ENCODE data around the gene ACLY.

Gene ACLY

DNA sequence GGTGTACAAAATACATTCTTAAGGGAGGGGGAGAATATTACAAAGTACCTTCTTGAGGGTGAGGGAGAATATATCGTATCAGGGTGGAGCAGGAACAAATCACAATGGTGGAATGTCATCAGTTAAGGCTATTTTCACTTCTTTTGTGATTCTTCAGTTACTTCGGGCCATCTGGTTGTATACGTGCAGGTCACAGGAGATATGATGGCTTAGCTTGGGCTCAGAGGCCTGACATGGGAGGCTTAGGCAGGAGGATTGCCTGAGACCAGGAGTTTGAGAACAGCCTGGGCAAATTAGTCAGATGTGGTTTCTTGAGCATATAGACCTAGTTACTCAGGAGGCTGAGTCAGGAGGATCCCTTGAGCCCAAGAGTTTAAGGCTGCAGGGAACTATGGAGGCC, 24.7 kb upstream of the ACLY start:
- Histone ChIP-seq H4K5ac (ENCODE audit: low read length) (no peak overlapping the region), H3K9ac (ENCODE audit: low read length) (no peak overlapping the region), H4K8ac (ENCODE audit: low read depth, low read length) (no peak overlapping the region), H3K4me3 (ENCODE audit: low read length) (no peak overlapping the region), H3K4ac (ENCODE audit: low read depth, low read length) (no peak overlapping the region), H3K4me2 (ENCODE audit: low read length) (no peak overlapping the region), H2BK15ac (replicated peaks; ENCODE audit: low read depth) (no peak overlapping the region), H3K27me3 (ENCODE audit: insufficient read depth, low read length, poor library complexity) (no peaks in the 10 kb centered on the region), H2BK120ac (ENCODE audit: low read depth, low read length) (no peak overlapping the region), H3K36me3 (ENCODE audit: control insufficient read depth, insufficient read depth, low read length) (no peaks in the 10 kb centered on the region), H3K79me2 (ENCODE audit: control insufficient read depth, insufficient read depth, low read length) (no peaks in the 10 kb centered on the region), H3K4me1 (ENCODE audit: control insufficient read depth, low read depth, low read length) (no peaks in the 10 kb centered on the region), H2BK5ac (ENCODE audit: low read length) (no peak overlapping the region), H2AK5ac (ENCODE audit: low read length) (no peak overlapping the region), H3K18ac (ENCODE audit: low read length) (no peak overlapping the region), H3K27ac (ENCODE audit: low read depth, low read length) (no peak overlapping the region), H3K56ac (ENCODE audit: low read length) (no peak overlapping the region), H3K23ac (ENCODE audit: low read length) (no peak overlapping the region), H3K79me1 (ENCODE audit: low read length) (no peaks in the 10 kb centered on the region)
- no CpG with 5 or more reads among the region's 3 CpGs for WGBS (ENCODE audit: extremely low coverage, insufficient coverage, low lambda C conversion rate)
- DNase-seq: no peak

DNA sequence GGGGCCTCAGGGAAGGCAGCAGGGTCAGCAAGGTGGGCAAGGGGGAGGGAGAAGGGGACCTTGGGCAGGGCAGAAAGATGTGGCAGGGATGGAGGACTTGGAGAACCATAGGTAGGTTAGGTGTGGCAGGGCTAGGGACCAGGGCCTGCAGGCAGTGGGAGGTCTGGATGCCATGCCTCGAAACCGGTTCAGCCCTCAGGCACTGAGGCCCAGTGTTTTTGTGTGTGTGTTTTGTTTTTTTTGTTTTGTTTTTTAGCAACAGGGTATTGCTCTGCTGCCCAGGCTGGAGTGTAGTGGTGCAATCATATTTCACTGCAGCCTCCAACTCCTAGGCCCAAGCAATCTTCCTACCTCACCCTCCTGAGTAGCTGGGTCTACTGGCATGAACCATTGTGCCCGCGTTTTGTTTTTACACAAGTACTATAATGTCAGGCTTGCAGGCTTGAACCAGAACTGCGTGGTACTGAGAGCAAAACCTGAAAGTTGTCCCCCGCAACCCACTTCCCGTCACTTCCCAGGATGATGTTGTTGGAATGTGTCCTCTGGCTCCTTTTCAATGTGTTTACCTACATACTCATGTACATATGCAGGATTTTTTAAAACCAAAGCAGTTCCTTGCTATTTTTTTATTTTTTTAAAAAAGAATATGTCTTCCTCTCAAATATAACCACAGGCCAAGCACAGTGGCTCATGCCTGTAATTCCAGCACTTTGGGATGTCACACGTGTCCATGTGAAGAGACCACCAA, 24.0 kb upstream of the ACLY start:
- Histone ChIP-seq H3K18ac (ENCODE audit: low read length) (no peak overlapping the region), H3K9ac (ENCODE audit: low read length) (no peak overlapping the region), H3K36me3 (ENCODE audit: control insufficient read depth, insufficient read depth, low read length) (no peaks in the 10 kb centered on the region), H3K4me3 (ENCODE audit: low read length) (no peak overlapping the region), H3K4me2 (ENCODE audit: low read length) (no peak overlapping the region), H3K23ac (ENCODE audit: low read length) (no peak overlapping the region), H2BK5ac (ENCODE audit: low read length) (no peak overlapping the region), H2AK5ac (ENCODE audit: low read length) (no peak overlapping the region), H3K79me2 (ENCODE audit: control insufficient read depth, insufficient read depth, low read length) (no peaks in the 10 kb centered on the region), H4K5ac (ENCODE audit: low read length) (no peak overlapping the region), H3K56ac (ENCODE audit: low read length) (no peak overlapping the region), H4K8ac (ENCODE audit: low read depth, low read length) (no peak overlapping the region), H3K27me3 (ENCODE audit: insufficient read depth, low read length, poor library complexity) (no peaks in the 10 kb centered on the region), H3K4me1 (ENCODE audit: control insufficient read depth, low read depth, low read length) (no peaks in the 10 kb centered on the region), H3K79me1 (ENCODE audit: low read length) (no peaks in the 10 kb centered on the region), H2BK15ac (replicated peaks; ENCODE audit: low read depth) (no peak overlapping the region), H3K27ac (ENCODE audit: low read depth, low read length) (no peak overlapping the region), H2BK120ac (ENCODE audit: low read depth, low read length) (no peak overlapping the region), H3K4ac (ENCODE audit: low read depth, low read length) (no peak overlapping the region)
- WGBS (ENCODE audit: extremely low coverage, insufficient coverage, low lambda C conversion rate): no CpG with 5 or more reads among the region's 8 CpGs
- no peak for DNase-seq

DNA sequence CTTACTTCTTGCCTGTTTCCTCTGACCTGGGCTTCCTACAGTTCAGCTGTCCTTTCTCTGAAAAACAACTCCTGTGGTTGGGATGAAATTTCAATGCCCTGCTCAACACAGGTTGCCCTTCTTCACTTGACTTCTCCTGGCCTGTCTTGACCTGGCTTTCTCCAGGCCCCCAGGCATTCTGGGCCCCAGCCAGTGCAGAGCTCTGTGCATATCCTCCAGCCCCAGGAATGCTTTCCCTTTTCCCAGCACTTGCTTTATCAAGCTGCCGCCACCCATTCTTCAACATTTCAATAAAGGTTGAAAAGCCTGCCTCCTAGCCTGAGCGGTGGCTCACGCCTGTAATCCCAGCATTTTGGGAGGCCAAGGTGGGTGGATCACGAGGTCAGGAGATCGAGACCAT, 22.4 kb upstream of the ACLY start:
- H3K56ac ChIP-seq (ENCODE audit: low read length): no peak overlapping the region
- no peak overlapping the region for H3K18ac ChIP-seq (ENCODE audit: low read length)
- no peaks in the 10 kb centered on the region for H3K79me1 ChIP-seq (ENCODE audit: low read length)
- no peak overlapping the region for H2BK5ac ChIP-seq (ENCODE audit: low read length)
- no peak overlapping the region for H3K27ac ChIP-seq (ENCODE audit: low read depth, low read length)
- H3K23ac ChIP-seq (ENCODE audit: low read length): no peak overlapping the region
- no peak overlapping the region for H3K4me2 ChIP-seq (ENCODE audit: low read length)
- H2BK120ac ChIP-seq (ENCODE audit: low read depth, low read length): no peak overlapping the region
- WGBS (ENCODE audit: extremely low coverage, insufficient coverage, low lambda C conversion rate): no CpG with 5 or more reads among the region's 5 CpGs
- H3K27me3 ChIP-seq (ENCODE audit: insufficient read depth, low read length, poor library complexity): no peaks in the 10 kb centered on the region
- H4K5ac ChIP-seq (ENCODE audit: low read length): no peak overlapping the region
- H2AK5ac ChIP-seq (ENCODE audit: low read length): no peak overlapping the region
- no peak overlapping the region for H3K9ac ChIP-seq (ENCODE audit: low read length)
- H3K36me3 ChIP-seq (ENCODE audit: control insufficient read depth, insufficient read depth, low read length): no peaks in the 10 kb centered on the region
- H4K8ac ChIP-seq (ENCODE audit: low read depth, low read length): no peak overlapping the region
- no peak overlapping the region for H3K4ac ChIP-seq (ENCODE audit: low read depth, low read length)
- H3K4me1 ChIP-seq (ENCODE audit: control insufficient read depth, low read depth, low read length): no peaks in the 10 kb centered on the region
- no peaks in the 10 kb centered on the region for H3K79me2 ChIP-seq (ENCODE audit: control insufficient read depth, insufficient read depth, low read length)
- no peak overlapping the region for H3K4me3 ChIP-seq (ENCODE audit: low read length)
- no peak overlapping the region for H2BK15ac ChIP-seq (replicated peaks; ENCODE audit: low read depth)
- no peak for DNase-seq

DNA sequence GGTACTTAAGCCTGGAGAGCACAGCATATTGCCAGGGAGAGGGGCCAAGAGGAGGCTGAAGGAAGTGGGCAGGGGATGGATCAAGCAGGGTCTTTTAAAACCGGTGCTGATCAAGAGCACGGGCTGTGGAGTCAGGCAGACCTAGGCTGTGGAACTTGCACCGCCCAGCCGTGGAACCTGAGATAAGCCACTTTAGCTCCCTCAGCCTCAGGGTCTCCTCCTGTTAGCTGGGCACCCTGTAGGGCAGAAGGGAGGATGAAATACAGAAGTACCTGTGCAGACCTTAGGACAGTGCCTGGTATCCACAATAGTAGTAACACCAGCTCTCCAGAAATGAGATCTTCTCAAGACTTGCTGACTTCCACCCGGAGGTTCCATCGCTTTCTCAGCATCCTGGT, 20.9 kb upstream of the ACLY start:
- H2BK5ac ChIP-seq (ENCODE audit: low read length): no peak overlapping the region
- H3K79me1 ChIP-seq (ENCODE audit: low read length): no peaks in the 10 kb centered on the region
- H3K18ac ChIP-seq (ENCODE audit: low read length): no peak overlapping the region
- H3K27me3 ChIP-seq (ENCODE audit: insufficient read depth, low read length, poor library complexity): no peaks in the 10 kb centered on the region
- no peak overlapping the region for H3K4me2 ChIP-seq (ENCODE audit: low read length)
- H3K23ac ChIP-seq (ENCODE audit: low read length): no peak overlapping the region
- H2BK120ac ChIP-seq (ENCODE audit: low read depth, low read length): no peak overlapping the region
- no peak overlapping the region for H4K8ac ChIP-seq (ENCODE audit: low read depth, low read length)
- H4K5ac ChIP-seq (ENCODE audit: low read length): no peak overlapping the region
- no peak overlapping the region for H2AK5ac ChIP-seq (ENCODE audit: low read length)
- H3K56ac ChIP-seq (ENCODE audit: low read length): no peak overlapping the region
- H3K9ac ChIP-seq (ENCODE audit: low read length): no peak overlapping the region
- H3K79me2 ChIP-seq (ENCODE audit: control insufficient read depth, insufficient read depth, low read length): no peaks in the 10 kb centered on the region
- no peak overlapping the region for H2BK15ac ChIP-seq (replicated peaks; ENCODE audit: low read depth)
- no peaks in the 10 kb centered on the region for H3K36me3 ChIP-seq (ENCODE audit: control insufficient read depth, insufficient read depth, low read length)
- H3K27ac ChIP-seq (ENCODE audit: low read depth, low read length): no peak overlapping the region
- H3K4ac ChIP-seq (ENCODE audit: low read depth, low read length): no peak overlapping the region
- no peak overlapping the region for H3K4me3 ChIP-seq (ENCODE audit: low read length)
- no peak for DNase-seq
- no CpG with 5 or more reads among the region's 6 CpGs for whole genome bisulfite sequencing (ENCODE audit: extremely low coverage, insufficient coverage, low lambda C conversion rate)
- H3K4me1 ChIP-seq (ENCODE audit: control insufficient read depth, low read depth, low read length): no peaks in the 10 kb centered on the region

GRCh38 chr17:41939044-41939692, 20.4 kb upstream of the ACLY start:
- H3K4me1 ChIP-seq (ENCODE audit: control insufficient read depth, low read depth, low read length): no peaks in the 10 kb centered on the region
- no peaks in the 10 kb centered on the region for H3K79me2 ChIP-seq (ENCODE audit: control insufficient read depth, insufficient read depth, low read length)
- no peak overlapping the region for H4K5ac ChIP-seq (ENCODE audit: low read length)
- H3K23ac ChIP-seq (ENCODE audit: low read length): no peak overlapping the region
- H3K4me2 ChIP-seq (ENCODE audit: low read length): no peak overlapping the region
- DNase-seq: no peak
- no peak overlapping the region for H3K4ac ChIP-seq (ENCODE audit: low read depth, low read length)
- no peak overlapping the region for H2BK15ac ChIP-seq (replicated peaks; ENCODE audit: low read depth)
- H2BK5ac ChIP-seq (ENCODE audit: low read length): no peak overlapping the region
- no peaks in the 10 kb centered on the region for H3K27me3 ChIP-seq (ENCODE audit: insufficient read depth, low read length, poor library complexity)
- no peak overlapping the region for H3K27ac ChIP-seq (ENCODE audit: low read depth, low read length)
- no peak overlapping the region for H2BK120ac ChIP-seq (ENCODE audit: low read depth, low read length)
- H3K4me3 ChIP-seq (ENCODE audit: low read length): no peak overlapping the region
- no CpG with 5 or more reads among the region's 4 CpGs for WGBS (ENCODE audit: extremely low coverage, insufficient coverage, low lambda C conversion rate)
- no peaks in the 10 kb centered on the region for H3K79me1 ChIP-seq (ENCODE audit: low read length)
- H4K8ac ChIP-seq (ENCODE audit: low read depth, low read length): no peak overlapping the region
- no peak overlapping the region for H3K18ac ChIP-seq (ENCODE audit: low read length)
- H3K56ac ChIP-seq (ENCODE audit: low read length): no peak overlapping the region
- H3K36me3 ChIP-seq (ENCODE audit: control insufficient read depth, insufficient read depth, low read length): no peaks in the 10 kb centered on the region
- no peak overlapping the region for H3K9ac ChIP-seq (ENCODE audit: low read length)
- no peak overlapping the region for H2AK5ac ChIP-seq (ENCODE audit: low read length)
